ENCODE results near the gene PCYT2. TPM values are rescaled to one million over a fixed set of nuclear protein-coding genes. Genes with fewer than 3 reads are reported as not detected.

PCYT2 gene
- total RNA-seq, 2 donors from 2014 or later: 23.3 to 26.1 TPM

DNA sequence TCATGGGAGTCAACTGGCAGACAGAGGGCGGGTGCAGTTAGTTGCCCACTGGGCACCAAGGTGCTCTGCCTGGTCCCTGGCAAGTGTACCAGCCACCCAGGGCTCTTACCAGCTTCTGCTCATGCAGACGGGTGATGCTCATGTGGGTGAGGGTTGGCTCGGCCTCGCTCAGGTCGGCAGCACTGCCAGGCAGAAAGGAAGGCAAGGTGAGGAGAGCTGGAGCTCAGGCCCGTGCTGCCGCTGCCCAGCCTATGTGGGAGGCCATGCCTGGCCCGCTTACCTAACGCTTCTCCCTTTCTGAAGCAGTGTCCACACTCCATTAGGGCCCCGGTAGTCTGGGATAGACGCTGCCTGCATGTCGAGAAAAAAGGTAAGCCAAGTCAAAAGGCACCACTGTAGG is 4.1 kb upstream of the PCYT2 start:
- no peaks in the 10 kb centered on the region for H3K9me3 ChIP-seq
- TF ChIP-seq, protein P1, sequence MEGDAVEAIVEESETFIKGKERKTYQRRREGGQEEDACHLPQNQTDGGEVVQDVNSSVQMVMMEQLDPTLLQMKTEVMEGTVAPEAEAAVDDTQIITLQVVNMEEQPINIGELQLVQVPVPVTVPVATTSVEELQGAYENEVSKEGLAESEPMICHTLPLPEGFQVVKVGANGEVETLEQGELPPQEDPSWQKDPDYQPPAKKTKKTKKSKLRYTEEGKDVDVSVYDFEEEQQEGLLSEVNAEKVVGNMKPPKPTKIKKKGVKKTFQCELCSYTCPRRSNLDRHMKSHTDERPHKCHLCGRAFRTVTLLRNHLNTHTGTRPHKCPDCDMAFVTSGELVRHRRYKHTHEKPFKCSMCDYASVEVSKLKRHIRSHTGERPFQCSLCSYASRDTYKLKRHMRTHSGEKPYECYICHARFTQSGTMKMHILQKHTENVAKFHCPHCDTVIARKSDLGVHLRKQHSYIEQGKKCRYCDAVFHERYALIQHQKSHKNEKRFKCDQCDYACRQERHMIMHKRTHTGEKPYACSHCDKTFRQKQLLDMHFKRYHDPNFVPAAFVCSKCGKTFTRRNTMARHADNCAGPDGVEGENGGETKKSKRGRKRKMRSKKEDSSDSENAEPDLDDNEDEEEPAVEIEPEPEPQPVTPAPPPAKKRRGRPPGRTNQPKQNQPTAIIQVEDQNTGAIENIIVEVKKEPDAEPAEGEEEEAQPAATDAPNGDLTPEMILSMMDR (IDR thresholded peaks at IDR 0.05): no peak
- DNase-seq (ENCODE audit: low spot score): no peak
- H3K36me3 ChIP-seq: peaks cover 36% of the 10 kb centered on the region
- peaks cover 0 to 38% of the 10 kb centered on the region in 2 donors for H3K4me1 ChIP-seq
- no peak overlapping the region for H3K27ac ChIP-seq
- H3K27me3 ChIP-seq: no peaks in the 10 kb centered on the region
- no peak overlapping the region for H3K4me3 ChIP-seq

DNA sequence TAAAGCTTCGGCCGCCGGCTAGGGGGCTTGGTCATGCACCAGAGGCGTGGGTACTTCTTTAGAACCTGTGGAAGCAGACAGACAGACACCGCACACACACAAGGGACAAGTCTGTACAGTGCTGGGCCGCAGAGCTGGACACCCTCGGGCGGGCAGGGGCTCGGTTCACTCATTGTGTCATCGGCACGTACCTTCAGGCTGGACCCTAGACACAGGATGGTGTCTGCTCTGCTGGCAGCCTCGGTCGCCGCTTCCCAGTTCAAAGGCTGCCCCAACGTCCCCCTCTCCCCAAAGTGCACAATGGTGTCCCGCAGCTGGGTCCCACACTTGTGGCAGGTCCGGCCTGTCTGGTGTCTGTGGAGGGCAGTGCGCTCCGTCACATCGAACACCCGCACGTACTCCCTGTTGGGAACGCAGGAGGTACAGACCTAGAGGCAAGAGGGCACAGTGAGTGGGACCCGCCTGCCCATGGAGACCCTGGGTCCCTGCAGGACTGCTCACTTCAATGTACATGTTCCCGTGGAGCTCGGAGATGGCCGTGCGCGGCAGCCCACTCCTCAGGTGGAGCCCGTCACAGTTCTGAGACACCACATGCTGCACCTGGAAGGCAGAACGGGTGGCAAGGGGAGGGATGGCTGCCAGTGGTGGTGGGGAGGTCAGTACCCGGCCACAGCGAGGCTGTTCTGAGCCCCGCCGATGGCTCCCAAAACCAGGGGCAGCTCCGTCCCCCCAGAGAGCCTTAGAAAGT is 3.1 kb upstream of the PCYT2 start:
- Histone ChIP-seq H3K27ac (no peak overlapping the region), H3K36me3 (peaks cover 27% of the 10 kb centered on the region), H3K27me3 (no peaks in the 10 kb centered on the region)

DNA sequence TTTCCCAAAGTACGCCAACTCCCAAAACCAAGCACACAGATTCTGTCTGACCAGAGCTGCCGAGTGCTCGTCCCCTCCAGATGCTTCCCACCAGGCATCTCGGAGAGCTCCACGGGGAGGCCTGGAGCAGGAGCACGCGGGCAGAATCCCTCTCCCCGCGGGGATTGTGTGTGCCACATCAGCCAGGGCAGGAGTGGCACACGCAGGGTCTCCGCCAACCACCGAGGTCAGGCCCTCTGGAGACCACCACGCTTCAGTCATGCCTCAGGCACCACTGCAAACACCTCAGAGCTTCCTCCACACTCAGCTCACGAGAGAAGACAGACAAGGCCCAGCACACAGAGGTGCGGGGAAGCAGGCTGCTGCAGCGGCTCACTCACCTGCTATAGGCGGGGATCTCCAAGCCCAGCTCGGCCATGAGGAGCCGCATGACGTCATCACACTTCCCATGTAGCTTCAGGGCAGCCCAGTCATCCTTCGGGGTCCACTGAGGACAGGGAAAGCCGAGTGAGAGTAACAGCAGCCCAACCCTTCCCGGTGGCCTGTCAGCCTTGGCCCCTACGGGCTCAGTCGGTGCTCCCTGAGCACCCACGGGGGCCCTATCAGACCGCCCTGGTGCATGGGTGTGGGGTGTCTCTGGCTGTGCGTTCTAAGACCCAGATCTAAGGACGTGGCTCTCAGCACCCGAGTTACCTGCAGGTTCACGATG is 2.3 kb upstream of the PCYT2 start:
- H3K36me3 ChIP-seq: peaks cover 27% of the 10 kb centered on the region
- TF ChIP-seq, protein P1 (IDR thresholded peaks at IDR 0.05): no peak

More for the DNA sequence above, 3.1 kb upstream of the PCYT2 start:
- no peak for DNase-seq (ENCODE audit: low spot score)
- Histone ChIP-seq H3K4me3 (no peak overlapping the region), H3K4me1 (peaks cover 0 to 40% of the 10 kb centered on the region in 2 donors), H3K9me3 (no peaks in the 10 kb centered on the region)
- TF ChIP-seq, protein P1 (IDR thresholded peaks at IDR 0.05): no peak

DNA sequence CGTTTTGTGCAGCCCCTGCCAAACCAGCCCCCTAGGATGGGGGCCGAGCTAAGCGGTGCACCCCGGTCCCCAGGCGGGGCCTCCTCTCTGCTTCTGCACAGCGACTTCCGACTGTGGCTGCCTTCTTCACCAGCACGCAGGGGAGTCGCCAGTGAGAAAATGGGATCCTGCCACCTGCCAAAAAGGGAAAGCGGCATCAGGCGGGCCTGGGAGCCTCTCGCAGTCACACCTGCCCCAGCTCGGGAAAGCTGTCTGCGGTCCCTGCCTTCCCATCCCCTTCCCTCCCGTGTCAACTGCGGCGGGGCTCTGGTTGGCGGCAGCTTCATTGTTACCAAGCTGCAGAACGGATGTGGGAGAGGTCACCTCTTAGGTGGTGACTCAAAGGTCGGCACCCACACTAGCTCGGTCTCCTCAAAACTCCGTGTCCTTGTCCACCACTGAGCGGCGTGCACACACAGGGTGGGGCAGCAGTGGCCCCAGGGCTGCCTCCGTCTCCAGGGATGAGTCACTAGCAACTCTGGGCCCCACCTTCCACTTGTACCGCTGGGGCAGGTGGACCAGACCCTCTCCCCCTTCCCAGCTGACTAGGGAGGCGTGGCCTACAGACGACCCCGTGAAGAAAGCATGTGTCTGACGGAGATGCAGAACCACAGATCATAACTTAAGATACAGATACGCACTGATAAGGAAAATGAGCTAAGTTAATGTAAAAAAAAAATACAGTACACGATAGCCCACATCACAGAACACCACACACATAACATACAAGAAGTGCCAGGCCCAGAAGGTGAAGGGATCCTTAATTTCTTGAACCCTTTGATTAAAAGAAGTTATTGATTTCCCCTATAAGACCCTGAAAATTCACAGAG is 1.5 kb upstream of the PCYT2 start:
- Histone ChIP-seq H3K9me3 (no peaks in the 10 kb centered on the region), H3K4me3 (no peak overlapping the region), H3K4me1 (peaks cover 0 to 28% of the 10 kb centered on the region in 2 donors), H3K36me3 (peaks cover 27% of the 10 kb centered on the region), H3K27me3 (no peaks in the 10 kb centered on the region), H3K27ac (no peak overlapping the region)
- DNase-seq (ENCODE audit: low spot score): no peak
- TF ChIP-seq, protein P1 (IDR thresholded peaks at IDR 0.05): no peak

More for the DNA sequence above, 2.3 kb upstream of the PCYT2 start:
- no peak overlapping the region for H3K4me3 ChIP-seq
- peaks cover 0 to 33% of the 10 kb centered on the region in 2 donors for H3K4me1 ChIP-seq
- H3K27me3 ChIP-seq: no peaks in the 10 kb centered on the region
- H3K27ac ChIP-seq: no peak overlapping the region
- no peak for DNase-seq (ENCODE audit: low spot score)
- H3K9me3 ChIP-seq: no peaks in the 10 kb centered on the region

DNA sequence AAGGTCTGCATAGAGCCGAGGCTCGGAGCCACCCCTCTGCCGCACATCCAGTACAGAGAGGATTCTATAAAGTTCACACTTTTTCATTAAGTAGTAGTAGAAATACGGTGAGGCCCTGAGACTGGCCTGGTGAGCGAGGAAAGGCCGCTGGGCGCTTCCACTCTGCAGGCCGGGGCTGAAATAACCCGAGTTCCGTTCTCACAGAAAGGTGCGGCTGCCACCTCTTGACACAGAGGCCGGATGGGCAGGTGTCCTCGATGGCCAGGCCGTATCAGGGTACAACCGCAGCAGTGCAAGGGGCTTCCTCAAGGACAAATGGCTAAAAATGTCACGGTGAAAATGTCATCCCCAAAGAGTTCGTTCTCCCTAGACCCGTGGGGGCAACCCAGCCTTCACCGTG is 770 bp upstream of the PCYT2 start:
- H3K36me3 ChIP-seq: peaks cover 27% of the 10 kb centered on the region
- H3K27ac ChIP-seq: peak overlapping the region in 1 of 2 donors; percentile 65
- peaks cover 0 to 22% of the 10 kb centered on the region in 2 donors for H3K4me1 ChIP-seq
- TF ChIP-seq, protein P1 (IDR thresholded peaks at IDR 0.05): no peak
- no peaks in the 10 kb centered on the region for H3K9me3 ChIP-seq
- no peaks in the 10 kb centered on the region for H3K27me3 ChIP-seq
- peak overlapping the region in 1 of 2 donors; percentile 26 for H3K4me3 ChIP-seq
- DNase-seq (ENCODE audit: low spot score): no peak
